GM19324 (cell line): ENCODE results near the gene ZPR1.

Source experiments
- ATAC-seq: cut with Tn5 transposase; IDR thresholded peaks from one replicate; pipeline ENCODE4 v1.9.1; 2021; ENCODE audit warnings: mild to moderate bottlenecking, moderate library complexity; ENCODE audit not compliant: unreplicated experiment, low FRiP score

The ZPR1 gene

GRCh38 chr11:116724813-116725212 is 63.0 kb downstream of the ZPR1 start:
- ATAC-seq, result no peak
